NCI-H748 treated with DMSO at 0.1 percent for 48 hours (cell line): ENCODE data around the gene KDM8.

Source experiments
- DNase-seq: peaks from one replicate; lab custom pipeline; 2025; lab: John Stamatoyannopoulos, UW

KDM8 gene

GRCh38 chr16:27203507-27204311 is at the start of gene KDM8:
Gene KDM8 (plus strand): TSS chr16:27203526. CDS start chr16:27210124, 6,598 bp downstream.
- DNase-seq, result peak; percentile 96

DNA sequence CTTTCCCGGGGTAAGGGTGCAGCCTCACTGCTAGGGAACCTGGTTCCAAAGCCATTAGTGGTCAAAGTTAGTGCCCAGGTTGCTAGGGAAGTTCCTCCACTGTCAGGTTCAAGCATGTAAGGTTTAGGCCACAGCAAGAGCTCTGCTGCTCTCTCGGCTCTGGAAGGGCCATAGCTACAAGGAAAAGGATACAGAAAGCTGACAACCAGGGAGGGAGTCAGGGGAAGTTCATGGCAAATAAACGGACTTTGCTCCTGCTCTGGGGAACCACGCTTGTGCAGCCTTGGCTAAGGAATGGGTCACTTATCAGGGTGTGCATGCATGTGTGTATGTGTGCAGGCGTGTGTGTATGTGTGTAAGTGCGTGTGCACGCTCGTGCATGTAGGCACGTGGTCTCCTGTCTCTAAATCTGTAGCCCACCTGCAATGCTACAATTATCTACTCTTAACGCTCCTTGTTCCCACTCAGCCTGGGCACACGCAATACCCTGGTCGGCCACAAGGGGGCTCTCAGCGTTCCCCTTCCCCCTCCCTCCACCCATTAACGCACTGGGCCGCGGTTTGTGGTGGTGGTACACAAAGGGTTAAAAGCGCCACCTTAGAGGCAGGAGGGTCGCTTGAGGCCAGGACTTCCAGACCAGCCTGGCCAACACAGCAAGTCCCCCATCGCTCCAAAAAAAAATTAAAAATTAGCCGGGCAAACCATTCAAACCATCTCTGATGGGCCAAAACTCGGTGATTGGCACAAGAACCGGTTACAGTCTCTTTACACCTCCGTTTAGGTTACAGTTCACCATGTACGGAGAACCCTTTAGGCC is 48.4 kb upstream of the KDM8 start:
- DNase-seq, result peak; percentile 5

DNA sequence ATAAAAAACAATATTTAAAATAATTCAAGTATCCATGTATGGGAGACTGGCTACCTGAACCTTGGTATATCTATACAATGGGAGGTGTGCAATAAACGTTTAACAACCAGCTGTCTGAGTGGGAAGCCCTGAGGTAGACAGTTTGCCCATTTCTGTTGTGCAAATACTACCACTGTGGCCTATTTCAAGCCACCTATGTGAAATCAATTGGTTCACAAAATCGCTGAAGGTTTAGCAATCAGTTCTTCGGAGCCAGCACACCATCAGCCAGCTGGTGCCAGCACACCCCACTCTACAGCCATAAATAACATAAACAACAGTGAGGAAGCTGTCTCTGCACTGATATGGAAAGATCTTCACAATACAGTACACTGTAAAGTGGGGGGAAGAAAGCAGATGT is 46.7 kb upstream of the KDM8 start:
- no peak for DNase-seq

- no peak for DNase-seq
Measured at GRCh38 chr16:27161398-27161797, 41.9 kb upstream of the KDM8 start.

DNA sequence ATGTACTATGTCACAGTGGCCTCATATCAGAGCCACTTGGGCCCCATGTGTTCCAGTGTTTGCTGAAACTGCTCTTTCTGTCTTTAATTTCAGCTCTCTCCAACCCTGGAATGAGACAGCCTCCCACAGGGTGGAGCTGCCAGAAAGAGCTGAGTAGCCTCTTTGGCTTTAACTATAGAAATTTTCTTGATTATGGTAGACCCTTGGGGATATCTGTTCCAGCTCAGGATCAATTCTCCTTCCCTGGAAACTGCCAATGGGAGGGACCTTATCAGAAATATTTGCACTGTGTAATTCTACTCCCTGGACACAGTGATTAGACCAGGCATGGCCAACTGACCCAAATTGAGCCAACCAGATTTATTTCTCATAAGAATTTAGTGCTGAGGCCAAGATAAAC is 39.0 kb upstream of the KDM8 start:
- DNase-seq, result no peak

DNA sequence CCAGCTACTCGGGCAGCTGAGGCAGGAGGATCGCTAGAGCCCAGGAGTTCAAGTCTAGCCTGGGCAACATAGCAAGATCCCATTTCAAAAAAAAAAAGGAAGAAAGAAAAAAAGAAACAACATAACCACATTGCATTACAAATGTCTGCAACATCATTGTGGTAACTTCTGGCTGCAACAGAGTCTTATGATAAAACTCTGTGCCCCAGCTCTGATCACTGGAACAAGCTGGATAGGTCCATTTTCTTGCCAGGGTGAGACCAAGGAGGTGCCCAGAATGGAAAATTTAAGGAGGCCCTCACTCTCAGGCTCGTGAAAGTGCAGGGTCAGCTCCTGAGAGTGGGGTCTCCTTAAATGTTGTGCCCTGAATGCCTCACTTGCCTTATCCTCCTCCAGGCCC is 37.8 kb upstream of the KDM8 start:
- DNase-seq, result no peak

DNA sequence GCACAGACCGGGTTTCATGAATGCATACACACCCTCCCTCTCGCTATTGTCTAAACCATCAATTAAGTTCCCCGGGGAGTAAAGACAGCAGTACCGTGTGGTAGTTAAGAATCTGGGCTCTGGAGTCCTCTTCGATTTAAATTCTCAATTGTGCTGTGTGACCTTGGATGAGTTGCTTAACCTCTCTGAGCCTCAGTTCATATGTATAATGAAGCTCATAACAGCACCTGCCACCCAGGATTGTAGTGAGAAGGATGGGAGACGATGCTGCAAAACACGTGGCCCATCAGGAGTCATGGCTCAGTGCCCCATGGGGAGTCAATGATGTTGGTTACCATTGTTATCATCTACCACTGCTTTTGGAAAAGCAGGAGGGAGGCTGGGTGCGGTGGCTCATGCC is 34.5 kb upstream of the KDM8 start:
- DNase-seq, result no peak

- DNase-seq, result peak; percentile 1
Measured at GRCh38 chr16:27169511-27170071, 33.7 kb upstream of the KDM8 start.

- DNase-seq, result no peak
Measured at GRCh38 chr16:27171584-27171983, 31.7 kb upstream of the KDM8 start.

DNA sequence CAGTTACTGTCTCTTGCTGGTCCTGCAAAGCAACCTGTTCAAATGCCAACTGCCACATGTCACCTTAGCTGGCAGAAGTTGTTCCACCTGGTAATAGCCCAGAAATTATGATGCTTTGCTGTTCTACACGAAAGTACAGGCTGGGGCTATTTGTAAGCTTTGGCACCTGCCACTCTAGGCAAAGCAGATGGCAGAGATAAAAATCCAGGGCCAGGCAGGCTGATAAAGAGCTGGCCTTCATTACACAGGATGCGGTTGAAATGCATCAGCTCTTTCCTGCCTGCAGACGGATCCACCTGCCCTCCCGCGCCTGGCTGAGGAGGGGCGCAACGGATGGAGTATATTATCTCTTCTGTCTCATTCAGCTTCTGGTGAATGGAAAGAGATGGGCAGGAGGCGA is 29.3 kb upstream of the KDM8 start:
- DNase-seq, result no peak

- no peak for DNase-seq
Measured at GRCh38 chr16:27174798-27175197, 28.5 kb upstream of the KDM8 start.

GRCh38 chr16:27175888-27176287 is 27.4 kb upstream of the KDM8 start:
- no peak for DNase-seq

DNA sequence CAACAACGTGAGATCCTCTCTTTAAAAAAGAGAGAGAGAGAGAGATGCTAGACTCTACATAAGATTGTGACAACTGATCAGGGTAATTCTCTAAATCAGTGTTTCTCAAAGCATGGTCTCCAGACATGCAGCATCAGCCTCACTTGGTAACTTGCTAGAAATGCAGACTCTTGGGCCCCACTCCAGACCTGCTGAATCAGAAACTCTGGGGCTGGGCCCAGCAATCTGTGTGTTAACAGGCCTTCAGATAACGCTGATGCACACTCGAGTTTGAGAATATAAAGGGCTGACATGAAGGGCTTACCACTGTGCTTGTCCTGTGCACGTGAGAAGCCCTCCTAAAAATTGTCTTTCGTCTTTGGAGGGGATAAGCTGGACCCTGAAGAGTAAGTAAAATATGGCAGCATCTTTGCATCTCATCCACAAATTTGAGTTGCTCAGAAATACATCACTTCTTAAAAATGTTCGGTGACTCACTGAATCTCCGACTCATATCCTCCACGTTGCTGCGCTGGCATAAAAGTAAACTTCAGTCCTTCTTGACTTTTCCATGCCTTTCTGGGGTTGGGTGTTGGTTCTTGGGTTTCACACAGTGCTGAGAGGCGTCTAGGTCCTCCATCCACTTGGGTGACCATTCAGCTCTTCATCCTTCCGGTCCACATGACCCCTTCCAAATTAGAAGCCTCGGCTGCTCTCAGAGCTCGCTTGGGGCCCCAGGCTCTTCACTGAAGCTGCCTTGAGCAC is 26.1 kb upstream of the KDM8 start:
- no peak for DNase-seq

GRCh38 chr16:27179500-27180072 is 23.7 kb upstream of the KDM8 start:
- DNase-seq, result peak; percentile 16

DNA sequence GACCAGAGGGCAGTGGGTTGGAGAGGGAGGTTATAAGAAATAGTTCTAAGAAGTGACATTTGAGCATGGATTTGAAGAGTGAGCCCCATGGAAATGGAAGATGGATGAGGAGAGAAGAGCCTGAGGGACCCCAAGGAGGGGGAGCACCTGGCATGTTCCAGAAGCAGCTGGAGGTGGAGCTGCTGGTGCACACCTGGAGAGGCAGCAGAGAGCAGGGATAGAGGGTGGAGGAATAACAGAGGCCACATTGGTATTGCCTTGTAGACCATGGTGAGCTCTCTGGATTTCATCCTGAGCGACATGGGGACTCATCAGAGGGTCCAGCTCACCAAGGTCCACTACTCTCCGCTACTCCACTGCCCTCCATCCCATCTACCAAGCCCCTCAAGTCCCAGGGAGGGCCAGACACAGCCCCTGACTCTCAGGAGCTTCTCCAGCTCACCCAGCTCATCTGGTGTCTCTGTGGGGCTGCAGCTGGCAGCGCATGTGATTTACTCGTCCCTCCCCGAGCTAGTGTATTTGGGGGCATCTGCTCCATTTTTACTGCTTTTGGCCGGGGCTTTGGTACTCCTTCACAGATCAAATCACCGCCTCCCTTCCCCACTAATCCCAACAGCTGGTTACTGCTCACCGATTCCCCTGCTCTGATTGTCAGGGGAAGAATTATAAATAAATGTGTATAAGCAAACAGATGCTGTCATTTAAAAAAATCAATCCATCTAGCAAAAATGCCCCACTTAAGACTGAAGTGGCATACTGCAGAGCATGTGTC is 22.1 kb upstream of the KDM8 start:
- no peak for DNase-seq

GRCh38 chr16:27182906-27183405 is 20.4 kb upstream of the KDM8 start:
- no peak for DNase-seq

DNA sequence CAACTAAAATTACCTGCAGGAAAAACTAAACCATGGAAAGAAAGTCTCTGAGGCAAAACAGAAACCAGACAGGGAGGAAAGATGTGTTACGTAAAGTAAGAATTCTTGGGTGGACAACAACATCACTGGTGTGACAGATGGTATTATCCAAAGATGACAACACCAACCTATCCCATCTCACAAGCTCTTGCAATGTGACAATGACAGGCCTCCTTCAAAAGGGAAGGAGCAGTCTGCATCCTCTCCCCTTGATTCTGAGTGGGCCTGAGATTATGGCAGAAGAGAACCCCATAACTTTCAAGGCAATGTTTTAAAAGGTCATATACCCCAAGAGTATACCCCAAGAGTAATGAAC is 17.6 kb upstream of the KDM8 start:
- no peak for DNase-seq

DNA sequence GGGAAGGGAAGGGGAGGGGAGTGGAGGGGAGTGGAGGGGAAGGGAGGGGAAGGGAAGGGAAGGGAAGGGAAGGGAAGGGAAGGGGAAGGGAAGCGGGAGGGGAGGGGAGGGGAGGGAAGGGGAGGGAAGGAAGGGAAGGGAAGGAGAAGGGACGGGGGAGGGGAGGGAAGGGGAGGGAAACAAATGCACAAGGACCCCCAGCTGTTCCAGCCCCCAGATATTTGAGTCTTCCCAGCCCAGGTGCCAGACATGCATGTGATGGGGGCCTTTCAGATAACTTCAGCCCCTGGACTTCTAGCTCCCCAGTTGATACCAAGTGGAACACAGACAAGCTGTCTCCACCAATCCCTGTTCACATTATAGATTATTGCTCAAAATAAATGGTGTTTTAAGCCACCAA is 14.7 kb upstream of the KDM8 start:
- DNase-seq, result no peak

DNA sequence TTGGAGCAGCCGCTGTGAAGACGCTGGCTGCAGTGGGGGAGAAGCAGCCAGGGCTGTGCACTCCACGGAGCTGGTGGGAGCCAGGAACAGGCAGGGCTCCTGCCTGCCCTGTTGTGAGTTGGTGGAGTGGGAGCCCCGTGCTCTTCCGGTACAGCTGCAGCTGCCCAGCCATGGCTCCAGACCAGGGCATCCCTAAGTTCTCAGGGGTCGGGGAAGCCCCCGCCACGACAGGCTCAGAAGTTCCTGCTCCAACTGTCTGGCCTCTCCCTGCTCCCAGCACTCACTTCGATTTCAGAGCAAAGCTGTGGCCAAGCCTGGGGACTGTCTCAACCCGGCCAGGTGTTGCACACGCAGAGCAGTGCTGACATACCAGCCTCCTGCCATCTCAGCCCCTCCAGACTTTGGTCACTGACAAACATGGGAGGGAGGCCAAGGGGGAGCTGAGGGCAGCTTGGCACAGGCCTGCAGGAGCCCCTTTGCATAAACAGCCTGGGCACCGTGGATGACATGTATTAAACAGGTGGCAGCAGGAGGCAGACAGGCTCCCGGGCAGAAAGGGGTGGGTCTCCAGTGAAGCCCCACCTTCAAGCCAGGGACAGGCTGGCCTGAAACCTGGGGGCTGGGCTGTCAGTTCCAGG is 13.9 kb upstream of the KDM8 start:
- DNase-seq, result no peak

DNA sequence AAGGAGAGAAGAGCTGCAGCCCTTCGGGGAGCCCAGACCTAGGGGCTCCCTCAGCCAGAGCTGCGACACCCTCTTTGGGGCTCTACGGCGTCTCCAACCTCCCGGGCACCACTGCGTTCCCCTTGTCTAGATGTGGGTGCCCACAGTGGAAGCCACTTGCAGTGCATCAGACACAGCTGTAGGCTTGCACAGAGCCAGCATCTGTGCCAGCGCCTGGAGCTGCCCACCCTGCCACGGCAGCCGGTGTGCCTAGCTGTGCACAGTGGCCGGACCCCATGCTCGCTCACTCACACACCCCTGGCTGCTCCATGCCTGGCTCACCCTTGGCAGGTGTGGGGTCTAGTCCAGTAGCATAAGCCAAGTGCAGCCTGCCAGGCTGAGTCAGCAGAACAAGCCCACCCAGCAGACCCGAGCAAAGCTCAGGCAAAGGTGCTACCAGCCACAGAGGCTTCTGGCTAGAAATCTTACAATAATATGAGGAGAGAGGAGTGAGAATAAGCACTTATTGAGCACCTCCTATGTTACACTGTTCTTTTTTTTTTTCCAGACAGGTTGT is 12.9 kb upstream of the KDM8 start:
- no peak for DNase-seq
